Fibroblast of villous mesenchyme (primary cell): ENCODE measurements around the gene CAAP1. TPM values are rescaled to one million over a fixed set of nuclear protein-coding genes. Genes with fewer than 3 reads are reported as not detected.
"Not testable (repeated sequence)": the region's sequence is repeated elsewhere in the genome, so short reads cannot be mapped to it uniquely, and the experiment has no call there.

ENCODE experiments used
- DNase-seq: peaks from one replicate; pipeline ENCODE4 v3.0.0-alpha.2; 2010; ENCODE audit warnings: low read depth
- H3K4me3 ChIP-seq: 2 replicates; pipeline ENCODE4 v1.5.1; 2011; ENCODE audit warnings: low read depth, mild to moderate bottlenecking, low read length
- CTCF ChIP-seq: IDR thresholded peaks from 2 replicates; pipeline ENCODE4 v1.5.1; 2012; ENCODE audit warnings: low read depth, mild to moderate bottlenecking, low read length; ENCODE audit not compliant: insufficient read depth
- total RNA-seq: library from RNA; depleted of rRNA; stranded (reverse); fragments of >200 nt; gene quantifications from 2 replicates; pipeline ENCODE4 v1.2.3, GENCODE V29; 2012

CAAP1 gene
- total RNA-seq, 1 donor, result 29.4 TPM

- no peak for TF ChIP-seq CTCF
- no peak for DNase-seq
- H3K4me3 ChIP-seq, result no peak overlapping the region
These were observed 41.6 kb downstream of the CAAP1 start for GRCh38 chr9:26850995-26851394.

GRCh38 chr9:26833792-26834191 is 58.8 kb downstream of the CAAP1 start:
- DNase-seq, result peak; percentile 85
- no peak for TF ChIP-seq CTCF
- no peak overlapping the region for H3K4me3 ChIP-seq

GRCh38 chr9:26828391-26828955 is 64.1 kb downstream of the CAAP1 start:
- not testable (repeated sequence) for DNase-seq, H3K4me3 ChIP-seq

GRCh38 chr9:26814799-26815198 is 77.8 kb downstream of the CAAP1 start:
- no peak for TF ChIP-seq CTCF
- no peak for DNase-seq
- no peak overlapping the region for H3K4me3 ChIP-seq

- no peak overlapping the region for H3K4me3 ChIP-seq
- TF ChIP-seq CTCF, result no peak
- DNase-seq, result no peak
These were observed 79.4 kb downstream of the CAAP1 start for GRCh38 chr9:26813247-26813646.

- no peak for DNase-seq
- H3K4me3 ChIP-seq, result no peak overlapping the region
- no peak for TF ChIP-seq CTCF
These were observed 80.4 kb downstream of the CAAP1 start for GRCh38 chr9:26812217-26812616.

- H3K4me3 ChIP-seq, result no peak overlapping the region
- TF ChIP-seq CTCF, result no peak
- peak; percentile 4 for DNase-seq
These were observed 81.5 kb downstream of the CAAP1 start for GRCh38 chr9:26811106-26811505.

GRCh38 chr9:26809795-26810194 is 82.8 kb downstream of the CAAP1 start:
- TF ChIP-seq CTCF, result no peak
- no peak overlapping the region for H3K4me3 ChIP-seq
- peak; percentile 51 for DNase-seq
